Gastrocnemius medialis (tissue), 4 donors: ENCODE data around the gene LHX6. TPM values are rescaled to one million over a fixed set of nuclear protein-coding genes. Genes with fewer than 3 reads are reported as not detected.
A peak's percentile ranks its signal among the peaks of the same experiment; 100 is the strongest.

Experiments used
- ATAC-seq, 2 donors: fragments of 150-250 bp; one replicate each; pipeline ENCODE4 v1.9.1; 2016
- DNase-seq, 2 donors: peaks; one replicate each; pipeline ENCODE4 v3.0.0-alpha.2; 2019
- H3K27ac ChIP-seq, 4 donors: fragments of 200-600 bp; sonication (generic); 1 replicate in 1 of 4; 2 replicates in 3 of 4; pipeline ENCODE4 v1.5.1; 2016 to 2018; ENCODE audit warnings: mild to moderate bottlenecking in 2 of 4, moderate library complexity in 1 of 4
- H3K27me3 ChIP-seq, 3 donors: fragments of 200-600 bp; sonication (generic) in 2 of 3; 1 replicate in 1 of 3; 2 replicates in 2 of 3; pipeline versions ENCODE4 v1.5.1 to v1.6.0; 2016 to 2019; ENCODE audit warnings: mild to moderate bottlenecking in 1 of 3, moderate library complexity in 1 of 3
- H3K36me3 ChIP-seq, 2 donors: fragments of 200-600 bp; sonication (generic) in 1 of 2; one replicate each; pipeline ENCODE4 v1.5.1; 2017 to 2018
- H3K4me1 ChIP-seq, 2 donors: fragments of 200-600 bp; sonication (generic) in 1 of 2; one replicate each; pipeline ENCODE4 v1.5.1; 2016 to 2017; ENCODE audit warnings: mild to moderate bottlenecking in 2 of 2
- H3K4me3 ChIP-seq, 4 donors: fragments of 200-600 bp; sonication (generic) in 3 of 4; 1 replicate in 1 of 4; 2 replicates in 3 of 4; pipeline ENCODE4 v1.5.1; 2016 to 2019; ENCODE audit warnings: mild to moderate bottlenecking in 2 of 4
- H3K9me3 ChIP-seq, 3 donors: fragments of 200-600 bp; sonication (generic) in 2 of 3; 1 replicate in 1 of 3; 2 replicates in 2 of 3; pipeline ENCODE4 v1.5.1; 2016 to 2019
- POLR2A ChIP-seq, 2 donors: fragments of 450-650 bp; IDR thresholded peaks; one replicate each; pipeline ENCODE4 v1.6.1; 2017; ENCODE audit warnings: antibody characterized with exemption in 2 of 2, mild to moderate bottlenecking in 2 of 2, moderate library complexity in 2 of 2
- in situ Hi-C, 4 donors: fragments of 200-750 bp; cut with MboI; loops; one replicate each; pipeline versions ENCODE4 v1.15.0 to v1.8.0; 2017; ENCODE audit warnings: low sequenced_read_pairs in 4 of 4
- intact Hi-C: fragments of 100-400 bp; cut with DNase I; formaldehyde crosslinking; loops from one replicate; pipeline ENCODE4 v1.15.1; 2023; ENCODE audit warnings: low total_unique reads
- total RNA-seq, 4 donors: library from RNA; depleted of rRNA; stranded (reverse); fragments of >200 nt; gene quantifications; one replicate each; pipeline versions ENCODE4 v1.1.0 to v1.2.3, GENCODE V29; 2016
- TF ChIP-seq, protein P1 (sequence below), 5 experiments: fragments of 450-650 bp in 3 of 5; fragments of 200-600 bp in 2 of 5; sonication (generic) in 2 of 5; IDR thresholded peaks in 4 of 5; conservative IDR thresholded peaks in 1 of 5; 1 replicate in 4 of 5; 2 replicates in 1 of 5; pipeline ENCODE4 v1.5.1; 2016 to 2019; ENCODE audit warnings: antibody characterized with exemption in 5 of 5, mild to moderate bottlenecking in 3 of 5, moderate library complexity in 3 of 5

Gene LHX6
- total RNA-seq, 4 donors from 2014 or later: 0.83 to 4.5 (median 1.7) TPM

DNA sequence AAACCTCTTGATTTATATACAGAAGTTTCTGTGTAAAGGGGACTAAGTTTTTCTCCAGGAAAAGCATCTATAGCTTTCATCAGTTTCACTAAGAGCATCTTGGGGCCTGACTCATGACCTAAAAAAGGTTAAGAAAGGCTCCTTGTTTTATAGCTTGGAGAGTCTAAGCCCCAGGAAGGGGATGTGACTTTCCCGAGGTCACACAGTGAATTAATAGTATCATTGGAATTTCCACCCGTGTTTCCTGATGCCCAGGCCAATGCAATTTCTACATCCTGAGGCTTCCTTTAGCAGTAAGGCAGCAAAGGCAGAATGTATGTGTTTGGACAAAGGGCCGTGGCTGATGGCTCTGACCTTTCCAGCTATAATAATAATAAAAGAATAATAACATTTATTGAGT lies 60.4 kb downstream of the LHX6 start:
- H3K27me3 ChIP-seq: peaks cover 0 to 6% (median 0%) of the 10 kb centered on the region in 3 donors
- no peaks in the 10 kb centered on the region for H3K9me3 ChIP-seq
- H3K36me3 ChIP-seq: no peaks in the 10 kb centered on the region
- TF ChIP-seq, protein P1, sequence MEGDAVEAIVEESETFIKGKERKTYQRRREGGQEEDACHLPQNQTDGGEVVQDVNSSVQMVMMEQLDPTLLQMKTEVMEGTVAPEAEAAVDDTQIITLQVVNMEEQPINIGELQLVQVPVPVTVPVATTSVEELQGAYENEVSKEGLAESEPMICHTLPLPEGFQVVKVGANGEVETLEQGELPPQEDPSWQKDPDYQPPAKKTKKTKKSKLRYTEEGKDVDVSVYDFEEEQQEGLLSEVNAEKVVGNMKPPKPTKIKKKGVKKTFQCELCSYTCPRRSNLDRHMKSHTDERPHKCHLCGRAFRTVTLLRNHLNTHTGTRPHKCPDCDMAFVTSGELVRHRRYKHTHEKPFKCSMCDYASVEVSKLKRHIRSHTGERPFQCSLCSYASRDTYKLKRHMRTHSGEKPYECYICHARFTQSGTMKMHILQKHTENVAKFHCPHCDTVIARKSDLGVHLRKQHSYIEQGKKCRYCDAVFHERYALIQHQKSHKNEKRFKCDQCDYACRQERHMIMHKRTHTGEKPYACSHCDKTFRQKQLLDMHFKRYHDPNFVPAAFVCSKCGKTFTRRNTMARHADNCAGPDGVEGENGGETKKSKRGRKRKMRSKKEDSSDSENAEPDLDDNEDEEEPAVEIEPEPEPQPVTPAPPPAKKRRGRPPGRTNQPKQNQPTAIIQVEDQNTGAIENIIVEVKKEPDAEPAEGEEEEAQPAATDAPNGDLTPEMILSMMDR (IDR thresholded peaks at IDR 0.05 in 4 of 5, conservative IDR thresholded peaks at IDR 0.05 in 1 of 5): no peak
- TF ChIP-seq POLR2A (IDR thresholded peaks at IDR 0.05): no peak
- ATAC-seq: no peak
- DNase-seq: no peak
- in situ Hi-C loops (no loop called here), intact Hi-C loops (no loop called here)
- peak overlapping the region in 1 of 4 donors; percentile 9 for H3K27ac ChIP-seq
- no peaks in the 10 kb centered on the region for H3K4me1 ChIP-seq
- H3K4me3 ChIP-seq: no peak overlapping the region

DNA sequence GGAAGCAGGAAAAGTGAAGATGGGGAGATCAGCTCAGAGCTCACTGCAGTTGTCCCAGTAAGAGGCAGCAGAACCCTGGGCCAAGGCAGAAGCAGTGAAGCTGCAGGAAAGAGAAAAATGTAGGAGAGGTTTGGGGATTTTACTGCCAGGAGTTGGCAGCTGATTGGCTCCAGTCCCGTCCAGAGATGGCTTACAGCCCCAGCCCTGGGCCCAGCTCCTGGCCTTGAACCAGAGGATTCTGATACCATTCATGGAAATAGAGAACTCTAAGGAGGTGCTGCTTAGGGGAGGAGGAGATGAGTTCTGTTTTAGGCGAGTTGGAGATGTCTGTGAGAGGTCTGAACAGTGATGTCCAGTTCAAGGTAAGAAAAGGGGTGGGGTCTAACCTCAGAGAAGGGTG lies 64.5 kb downstream of the LHX6 start:
- DNase-seq (no peak), ATAC-seq (no peak)
- no peaks in the 10 kb centered on the region for H3K9me3 ChIP-seq
- intact Hi-C loops: no loop called here
- H3K4me3 ChIP-seq: no peak overlapping the region
- in situ Hi-C loops: no loop called here
- H3K36me3 ChIP-seq: no peaks in the 10 kb centered on the region
- no peak for TF ChIP-seq POLR2A (IDR thresholded peaks at IDR 0.05)
- TF ChIP-seq, protein P1 (IDR thresholded peaks at IDR 0.05 in 4 of 5, conservative IDR thresholded peaks at IDR 0.05 in 1 of 5): no peak
- no peak overlapping the region for H3K27ac ChIP-seq
- H3K4me1 ChIP-seq: no peaks in the 10 kb centered on the region
- H3K27me3 ChIP-seq: no peaks in the 10 kb centered on the region

DNA sequence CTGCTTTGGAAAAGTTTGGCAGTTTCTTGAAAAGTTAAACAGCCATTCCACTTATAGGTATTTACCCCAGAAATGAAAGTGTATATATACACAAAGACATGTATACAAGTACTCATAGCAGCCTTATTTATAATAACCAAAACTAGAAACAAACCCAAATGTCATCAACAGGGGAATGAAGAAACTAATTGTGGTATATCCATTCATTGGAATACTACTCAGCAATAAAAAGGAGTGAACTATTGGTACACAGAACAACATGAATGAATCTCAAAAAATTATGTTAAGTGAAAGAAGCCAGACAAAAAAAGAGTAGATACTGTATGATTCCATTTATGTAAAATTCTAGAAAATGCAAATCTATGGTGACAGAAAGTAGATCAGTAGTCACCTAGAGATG lies 66.3 kb downstream of the LHX6 start:
- Histone ChIP-seq H3K4me1 (peaks cover 13 to 15% of the 10 kb centered on the region in 2 donors), H3K4me3 (no peak overlapping the region), H3K27me3 (no peaks in the 10 kb centered on the region), H3K36me3 (no peaks in the 10 kb centered on the region), H3K27ac (no peak overlapping the region), H3K9me3 (no peaks in the 10 kb centered on the region)
- DNase-seq: no peak
- no peak for TF ChIP-seq POLR2A (IDR thresholded peaks at IDR 0.05)
- TF ChIP-seq, protein P1 (IDR thresholded peaks at IDR 0.05 in 4 of 5, conservative IDR thresholded peaks at IDR 0.05 in 1 of 5): no peak
- intact Hi-C loops: no loop called here
- ATAC-seq: no peak
- in situ Hi-C loops: no loop called here

DNA sequence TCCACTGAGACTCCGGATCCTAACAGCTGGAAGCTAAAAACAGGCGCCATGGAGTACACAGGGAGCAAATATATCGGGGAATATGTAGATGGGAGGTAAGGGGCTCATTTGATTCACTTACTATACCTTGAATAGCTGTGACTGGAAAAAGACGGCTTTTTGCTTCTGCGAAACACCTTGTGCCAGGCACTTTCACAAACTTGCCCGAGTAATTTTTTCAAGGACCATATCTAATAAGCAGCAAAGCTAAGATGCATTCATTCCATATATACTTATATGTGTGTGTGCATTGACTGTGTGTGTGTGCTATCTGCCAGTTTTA lies 68.9 kb downstream of the LHX6 start:
- no peaks in the 10 kb centered on the region for H3K27me3 ChIP-seq
- H3K36me3 ChIP-seq: no peaks in the 10 kb centered on the region
- peak overlapping the region; percentile 65 to 97 (median 90) for H3K4me3 ChIP-seq
- peaks cover 32 to 35% of the 10 kb centered on the region in 2 donors for H3K4me1 ChIP-seq
- intact Hi-C loops (loop anchor here (2.0 kb wide), 1 partner anchor 105 kb away; the partner anchor contains the start of genes MRRF and RBM18), in situ Hi-C loops (no loop called here)
- H3K27ac ChIP-seq: peak overlapping the region; percentile 90 to 97 (median 94)
- ATAC-seq (no peak), DNase-seq (no peak)
- TF ChIP-seq, protein P1 (IDR thresholded peaks at IDR 0.05 in 4 of 5, conservative IDR thresholded peaks at IDR 0.05 in 1 of 5): no peak
- no peak for TF ChIP-seq POLR2A (IDR thresholded peaks at IDR 0.05)
- no peaks in the 10 kb centered on the region for H3K9me3 ChIP-seq
